Mesodermal cell (in vitro differentiated cells): ENCODE results near the gene MVB12B.

Source experiments
- H3K27ac ChIP-seq: 2 replicates; pipeline ENCODE4 v1.7.0; 2013; ENCODE audit warnings: mild to moderate bottlenecking, low read depth, low read length, moderate library complexity; ENCODE audit not compliant: severe bottlenecking
- H3K36me3 ChIP-seq: 2 replicates; pipeline ENCODE4 v1.7.1; 2013; ENCODE audit warnings: mild to moderate bottlenecking, low read length, moderate library complexity; ENCODE audit not compliant: control insufficient read depth, insufficient read depth
- H3K4me1 ChIP-seq: one replicate; pipeline ENCODE4 v1.7.1; 2013; ENCODE audit warnings: mild to moderate bottlenecking, low read length; ENCODE audit not compliant: insufficient read depth, control insufficient read depth, poor library complexity, severe bottlenecking
- H3K4me3 ChIP-seq: 2 replicates; pipeline ENCODE4 v1.7.0; 2013; ENCODE audit warnings: low read length, control low read depth, mild to moderate bottlenecking; ENCODE audit not compliant: insufficient read depth, poor library complexity, severe bottlenecking; ENCODE audit errors: extremely low read depth
- H3K9me3 ChIP-seq: 2 replicates; pipeline ENCODE4 v1.7.1; 2013; ENCODE audit warnings: mild to moderate bottlenecking, low read length, moderate library complexity; ENCODE audit not compliant: control insufficient read depth
- WGBS, 2 experiments: methylation state at CpG; one replicate each; pipeline ENCODE4 v1.1.5; 2013; ENCODE audit warnings: missing lambda C conversion rate in 2 of 2; ENCODE audit not compliant: insufficient coverage in 2 of 2; 5-methylcytosine and 5-hydroxymethylcytosine counted together

Gene MVB12B

GRCh38 chr9:126442636-126443035 lies 116.0 kb downstream of the MVB12B start:
- H3K4me1 ChIP-seq, result peaks cover 9% of the 10 kb centered on the region
- no peak overlapping the region for H3K27ac ChIP-seq
- no peaks in the 10 kb centered on the region for H3K9me3 ChIP-seq
- H3K4me3 ChIP-seq, result no peak overlapping the region
- WGBS, 2 experiments, result 73 to 100% methylated on average over 1 of the region's 3 CpGs
- H3K36me3 ChIP-seq, result no peaks in the 10 kb centered on the region

- no peak overlapping the region for H3K4me3 ChIP-seq
- H3K4me1 ChIP-seq, result peaks cover 9% of the 10 kb centered on the region
- 83 to 100% methylated on average over 1 to 2 of the region's 3 CpGs for WGBS, 2 experiments
- no peaks in the 10 kb centered on the region for H3K36me3 ChIP-seq
- no peaks in the 10 kb centered on the region for H3K9me3 ChIP-seq
- H3K27ac ChIP-seq, result no peak overlapping the region
Observed at GRCh38 chr9:126443144-126443543, 116.5 kb downstream of the MVB12B start.

- WGBS, 2 experiments, result 100% methylated on average over 1 of the region's 2 CpGs; no CpG with 5 or more reads in 1 of the 2 experiments
- Histone ChIP-seq H3K9me3 (no peaks in the 10 kb centered on the region), H3K4me1 (peaks cover 5% of the 10 kb centered on the region), H3K4me3 (no peak overlapping the region), H3K36me3 (no peaks in the 10 kb centered on the region), H3K27ac (no peak overlapping the region)
Observed at GRCh38 chr9:126448136-126448535, 121.5 kb downstream of the MVB12B start.

- Histone ChIP-seq H3K36me3 (no peaks in the 10 kb centered on the region), H3K4me1 (peaks cover 5% of the 10 kb centered on the region), H3K9me3 (no peaks in the 10 kb centered on the region), H3K27ac (no peak overlapping the region), H3K4me3 (no peak overlapping the region)
- WGBS, 2 experiments, result 83 to 86% methylated on average over 14 of the region's 14 CpGs
Observed at GRCh38 chr9:126448865-126449577, 122.4 kb downstream of the MVB12B start.

- WGBS, 2 experiments, result 92 to 96% methylated on average over 11 of the region's 12 CpGs
- no peaks in the 10 kb centered on the region for H3K9me3 ChIP-seq
- no peak overlapping the region for H3K27ac ChIP-seq
- H3K4me1 ChIP-seq, result peaks cover 5% of the 10 kb centered on the region
- no peaks in the 10 kb centered on the region for H3K36me3 ChIP-seq
- no peak overlapping the region for H3K4me3 ChIP-seq
Observed at GRCh38 chr9:126449725-126450667, 123.4 kb downstream of the MVB12B start.

- Histone ChIP-seq H3K4me3 (no peak overlapping the region), H3K9me3 (no peaks in the 10 kb centered on the region), H3K36me3 (no peaks in the 10 kb centered on the region), H3K4me1 (peaks cover 5% of the 10 kb centered on the region), H3K27ac (no peak overlapping the region)
- WGBS, 2 experiments, result 87 to 98% methylated on average over 5 to 6 of the region's 6 CpGs
Observed at GRCh38 chr9:126450668-126451205, 124.1 kb downstream of the MVB12B start.

- Histone ChIP-seq H3K36me3 (no peaks in the 10 kb centered on the region), H3K9me3 (no peaks in the 10 kb centered on the region), H3K4me1 (peaks cover 5% of the 10 kb centered on the region), H3K27ac (no peak overlapping the region), H3K4me3 (no peak overlapping the region)
- 89 to 97% methylated on average over 3 to 5 of the region's 6 CpGs for WGBS, 2 experiments
Observed at GRCh38 chr9:126451316-126451885, 124.8 kb downstream of the MVB12B start.

- H3K4me3 ChIP-seq, result no peak overlapping the region
- peaks cover 5% of the 10 kb centered on the region for H3K4me1 ChIP-seq
- 86 to 93% methylated on average over 10 to 11 of the region's 12 CpGs for WGBS, 2 experiments
- H3K9me3 ChIP-seq, result no peaks in the 10 kb centered on the region
- no peak overlapping the region for H3K27ac ChIP-seq
- no peaks in the 10 kb centered on the region for H3K36me3 ChIP-seq
Observed at GRCh38 chr9:126452106-126452505, 125.5 kb downstream of the MVB12B start.

- Histone ChIP-seq H3K36me3 (no peaks in the 10 kb centered on the region), H3K4me3 (no peak overlapping the region), H3K9me3 (no peaks in the 10 kb centered on the region), H3K4me1 (peaks cover 5% of the 10 kb centered on the region), H3K27ac (no peak overlapping the region)
- WGBS, 2 experiments, result 81 to 86% methylated on average over 9 to 11 of the region's 14 CpGs
Observed at GRCh38 chr9:126453156-126453963, 126.7 kb downstream of the MVB12B start.

GRCh38 chr9:126454215-126454614 lies 127.6 kb downstream of the MVB12B start:
- Histone ChIP-seq H3K4me3 (no peak overlapping the region), H3K36me3 (no peaks in the 10 kb centered on the region), H3K9me3 (no peaks in the 10 kb centered on the region), H3K4me1 (peaks cover 5% of the 10 kb centered on the region), H3K27ac (no peak overlapping the region)
- WGBS, 2 experiments, result 81 to 87% methylated on average over 3 to 4 of the region's 4 CpGs
